Mucosa of gallbladder (tissue), 1 donor: ENCODE data around the gene UBAP2L. TPM values are rescaled to one million over a fixed set of nuclear protein-coding genes. Genes with fewer than 3 reads are reported as not detected.
A peak's percentile ranks its signal among the peaks of the same experiment; 100 is the strongest.
"Not testable (repeated sequence)": the region's sequence is repeated elsewhere in the genome, so short reads cannot be mapped to it uniquely, and the experiment has no call there.

Source experiments
- DNase-seq: peaks from one replicate; pipeline ENCODE4 v3.0.0-alpha.2; 2020; ENCODE audit warnings: low spot score
- total RNA-seq: library from RNA; stranded (reverse); gene quantifications from one replicate; pipeline ENCODE4 v1.2.1, GENCODE V29; 2021
- donor health status: DM: no; HTN: no; CAD: no.

The UBAP2L gene
- total RNA-seq, 1 donor from 2014 or later = 118 TPM

DNA sequence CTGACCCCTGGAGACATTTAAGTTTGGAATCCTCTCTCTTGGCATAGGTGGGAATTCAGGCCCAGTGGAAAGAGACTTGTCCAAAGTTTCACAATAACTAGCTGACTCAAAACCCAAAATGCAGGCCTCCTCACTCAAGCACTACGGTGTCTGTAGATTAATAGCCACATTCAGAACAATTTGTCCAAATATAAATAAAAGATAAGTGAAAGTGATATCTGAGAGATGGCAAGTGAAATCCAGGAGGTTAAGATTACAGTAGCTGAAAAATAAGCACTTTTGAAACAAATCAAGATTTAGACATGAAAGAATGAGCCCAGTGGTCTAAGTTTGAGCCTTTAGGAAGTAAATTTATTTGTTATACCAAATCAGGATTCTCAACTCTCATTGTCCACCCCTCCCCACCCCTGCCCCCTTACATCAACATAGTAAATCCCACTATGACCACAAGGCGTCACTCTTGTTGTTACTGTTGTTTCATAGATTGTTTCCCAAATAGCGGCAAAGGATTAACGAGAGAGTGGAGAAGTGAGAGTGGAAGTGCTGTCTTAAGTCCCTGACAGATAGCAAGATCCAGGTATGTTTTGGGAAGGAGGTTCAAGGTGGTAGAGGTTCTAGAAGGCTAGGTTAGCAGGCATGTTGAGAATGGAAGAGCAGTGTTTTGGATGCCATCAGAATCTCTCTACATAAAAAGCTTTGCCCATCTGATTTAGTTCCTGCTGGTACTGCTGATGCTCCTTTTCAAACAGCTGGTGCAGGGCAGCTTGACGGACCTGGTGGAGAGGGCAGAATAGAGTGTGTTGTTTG lies 21.8 kb upstream of the UBAP2L start:
- DNase-seq = peak; percentile 41

DNA sequence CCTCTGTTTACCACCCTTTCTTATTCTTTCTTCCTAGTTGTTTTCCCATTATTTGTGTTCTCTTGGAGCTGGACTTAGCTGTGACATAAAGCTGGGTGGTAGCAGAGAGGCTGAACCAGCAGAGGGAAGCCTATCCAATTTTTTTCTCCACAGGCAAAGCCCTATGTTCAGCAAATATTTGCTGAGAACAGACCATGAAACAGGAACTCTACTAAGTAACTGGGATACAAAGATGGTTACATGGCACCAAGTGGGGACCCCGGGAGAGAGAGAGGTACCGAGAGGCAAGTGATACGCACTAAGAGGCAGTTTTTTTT lies 21.2 kb upstream of the UBAP2L start:
- no peak for DNase-seq

DNA sequence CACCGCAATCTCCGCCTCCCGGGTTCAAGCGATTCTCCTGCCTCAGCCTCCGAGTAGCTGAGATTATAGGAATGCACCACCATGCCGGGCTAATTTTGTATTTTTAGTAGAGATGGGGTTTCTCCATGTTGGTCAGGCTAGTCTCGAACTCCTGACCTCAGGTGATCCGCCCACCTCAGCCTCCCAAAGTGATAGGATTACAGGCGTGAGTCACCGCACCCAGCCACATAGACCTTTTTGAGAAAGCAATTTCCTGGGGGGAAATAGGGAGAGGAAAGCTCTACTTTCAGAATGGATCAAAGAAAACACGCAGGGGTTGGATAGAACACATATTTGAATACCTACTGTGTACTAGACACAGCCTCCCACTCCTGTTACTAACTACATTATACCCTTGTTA lies 15.0 kb upstream of the UBAP2L start:
- DNase-seq = not testable (repeated sequence)

DNA sequence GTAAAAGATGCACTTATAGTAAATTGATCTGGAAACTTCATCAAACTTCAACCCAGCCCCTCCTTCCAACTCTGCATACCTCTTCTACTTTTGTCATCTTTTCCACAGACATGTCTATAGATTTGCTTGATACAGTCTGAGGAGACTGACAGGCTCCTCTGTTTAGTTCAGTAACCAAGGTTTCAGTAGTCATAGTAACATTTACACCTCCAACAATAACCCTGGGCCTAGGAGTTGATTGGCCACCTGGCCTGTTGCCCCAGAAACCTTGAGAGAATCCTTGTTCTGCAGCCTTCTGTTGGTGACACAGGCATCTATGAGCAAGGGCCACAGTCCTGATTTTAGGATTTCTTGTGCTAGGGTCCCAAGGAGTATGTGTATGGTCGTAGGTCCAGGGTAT lies 14.6 kb upstream of the UBAP2L start, which contains the start of gene CFAP141:
CFAP141 (minus strand) TSS at position 138 of the 400 bp plus-strand sequence; CDS start at position 112, 26 bp downstream.
- no peak for DNase-seq

DNA sequence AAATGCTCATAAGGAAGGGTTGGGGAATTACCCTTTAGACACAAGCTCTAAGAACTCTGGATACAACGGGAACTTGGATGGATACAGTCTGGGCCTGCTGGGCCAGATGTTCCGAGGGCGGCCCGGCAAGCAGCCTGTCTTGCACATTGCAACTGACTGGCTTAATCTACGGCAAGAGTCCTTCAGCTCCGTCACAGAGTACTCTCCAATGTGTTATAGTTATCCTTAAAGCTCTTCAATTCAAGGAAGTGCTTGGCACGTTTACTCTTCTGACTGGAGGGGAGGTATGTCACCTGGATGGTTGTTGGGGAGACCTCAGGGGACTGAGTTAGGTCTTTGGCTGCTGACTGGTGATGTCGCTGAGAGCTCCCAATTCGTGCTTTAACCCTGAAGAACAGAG lies 13.5 kb upstream of the UBAP2L start:
- DNase-seq = no peak

DNA sequence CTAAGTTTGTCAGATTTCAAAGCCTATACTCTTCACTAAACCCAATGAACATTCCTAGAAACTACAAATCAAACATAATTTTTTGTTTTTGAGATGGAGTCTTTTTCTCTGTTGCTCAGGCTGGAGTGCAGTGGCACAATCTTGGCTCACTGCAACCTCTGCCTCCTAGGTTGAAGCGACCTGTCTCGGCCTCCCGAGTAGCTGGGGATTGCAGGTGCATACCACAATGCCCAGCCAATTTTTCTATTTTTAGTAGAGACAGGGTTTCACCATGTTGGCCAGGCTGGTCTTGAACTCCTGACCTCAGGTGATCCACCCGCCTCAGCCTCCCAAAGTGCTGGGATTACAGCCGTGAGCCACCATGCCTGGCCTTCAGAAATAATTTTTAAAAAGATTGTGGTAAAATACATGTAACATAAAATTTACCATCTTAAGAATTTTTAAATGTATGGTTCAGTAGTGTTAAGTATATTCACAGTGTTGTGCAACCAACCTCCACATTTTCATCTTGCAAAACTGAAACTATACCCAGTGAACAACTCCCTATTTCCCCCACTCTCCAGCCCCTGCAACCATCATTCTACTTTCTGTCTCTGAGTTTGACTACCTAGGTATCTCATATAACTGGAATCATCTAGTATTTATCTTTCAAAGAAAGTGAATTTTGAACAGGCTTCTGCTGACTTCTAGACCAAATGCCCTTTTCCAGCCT lies 11.9 kb upstream of the UBAP2L start:
- DNase-seq = no peak

DNA sequence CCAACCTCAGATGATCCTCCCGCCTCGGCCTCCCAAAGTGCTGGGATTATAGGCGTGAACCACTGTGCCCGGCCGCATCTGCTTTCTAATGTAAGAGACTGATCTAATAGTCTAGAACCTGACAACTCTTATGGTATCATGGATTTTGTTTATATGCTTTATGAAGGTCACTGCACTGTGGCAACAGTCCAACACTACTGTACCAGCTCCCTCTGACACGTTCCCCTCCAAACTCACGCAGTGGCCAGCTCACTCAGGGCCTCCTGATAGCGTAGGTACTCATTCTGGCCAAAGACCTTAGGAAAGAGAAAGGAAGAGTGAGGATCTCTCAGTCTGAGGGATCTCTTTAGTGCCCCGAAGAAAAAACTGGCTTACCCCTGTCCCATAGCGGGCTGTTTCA lies 8.7 kb upstream of the UBAP2L start:
- DNase-seq = no peak

DNA sequence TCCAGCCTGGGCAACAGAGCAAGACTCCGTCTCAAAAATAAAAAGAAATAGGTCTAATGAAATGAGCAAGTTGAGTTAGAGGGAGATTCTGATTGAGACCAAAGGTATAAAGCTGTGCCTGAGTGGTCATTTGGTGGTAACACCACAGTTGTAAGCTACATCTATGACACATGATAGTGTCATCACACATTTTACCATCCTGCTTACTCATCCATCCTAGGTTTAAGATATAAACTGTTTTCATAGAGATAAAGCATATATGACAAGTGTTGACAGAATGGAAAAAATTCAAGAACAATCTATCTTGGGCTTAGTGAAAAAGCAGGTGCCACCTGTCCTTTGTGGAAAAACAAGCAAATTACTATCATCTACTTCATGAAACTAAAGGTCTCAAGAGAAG lies 7.5 kb upstream of the UBAP2L start:
- no peak for DNase-seq

DNA sequence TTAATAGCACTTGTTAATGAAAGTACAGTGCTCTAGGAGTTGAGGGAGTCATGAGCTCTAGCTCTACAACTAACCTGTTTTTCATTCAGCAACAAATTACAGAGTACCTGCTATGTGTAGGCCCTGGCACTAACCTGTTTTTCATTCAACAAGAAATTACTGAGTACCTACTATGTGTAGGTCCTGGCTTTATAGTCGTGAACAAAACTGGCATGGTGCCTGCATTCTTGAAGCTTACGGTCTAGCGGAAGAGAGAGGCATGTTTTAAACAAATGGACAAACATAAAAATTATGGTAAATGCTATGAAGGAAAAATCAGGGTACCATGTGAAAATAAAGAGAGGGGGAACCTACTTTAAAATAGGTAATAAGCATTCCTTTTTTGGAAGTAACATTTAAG lies 2.2 kb upstream of the UBAP2L start:
- DNase-seq = no peak

DNA sequence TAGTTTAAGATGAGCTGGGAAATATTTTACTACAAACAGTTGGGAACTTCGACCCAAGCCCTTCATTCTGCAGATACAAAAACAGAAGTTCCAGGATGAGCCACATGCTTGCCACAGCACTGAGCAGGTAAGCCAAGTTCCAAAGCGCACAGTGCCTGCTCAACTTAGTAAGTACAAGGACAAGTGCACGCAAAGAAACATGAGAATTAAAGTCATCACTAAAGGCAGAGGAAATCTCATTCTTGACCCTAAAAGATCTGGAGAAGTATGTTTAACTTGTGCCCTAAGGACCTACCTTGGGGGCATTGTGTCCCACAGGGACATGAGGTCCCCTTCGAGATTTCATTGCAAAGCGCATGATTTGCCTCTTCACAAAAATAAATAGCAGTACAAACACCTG lies 1.2 kb upstream of the UBAP2L start:
- no peak for DNase-seq

DNA sequence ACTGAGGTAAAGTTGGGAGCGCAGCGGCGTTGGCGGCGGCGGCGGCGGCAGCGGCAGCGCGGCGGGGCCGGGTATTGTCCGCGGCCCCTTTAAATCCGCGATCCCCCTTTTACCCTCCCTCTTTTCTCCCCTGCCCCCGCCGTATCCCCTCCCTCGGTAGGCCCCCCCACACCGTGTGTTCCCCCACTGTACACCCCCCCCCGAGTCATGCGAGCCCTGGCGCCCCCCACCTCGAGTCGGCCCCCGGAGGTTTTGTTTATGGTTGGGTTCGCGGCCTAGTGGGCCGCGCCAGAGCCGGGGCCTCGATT lies 169 bp downstream of the UBAP2L start:
- no peak for DNase-seq

DNA sequence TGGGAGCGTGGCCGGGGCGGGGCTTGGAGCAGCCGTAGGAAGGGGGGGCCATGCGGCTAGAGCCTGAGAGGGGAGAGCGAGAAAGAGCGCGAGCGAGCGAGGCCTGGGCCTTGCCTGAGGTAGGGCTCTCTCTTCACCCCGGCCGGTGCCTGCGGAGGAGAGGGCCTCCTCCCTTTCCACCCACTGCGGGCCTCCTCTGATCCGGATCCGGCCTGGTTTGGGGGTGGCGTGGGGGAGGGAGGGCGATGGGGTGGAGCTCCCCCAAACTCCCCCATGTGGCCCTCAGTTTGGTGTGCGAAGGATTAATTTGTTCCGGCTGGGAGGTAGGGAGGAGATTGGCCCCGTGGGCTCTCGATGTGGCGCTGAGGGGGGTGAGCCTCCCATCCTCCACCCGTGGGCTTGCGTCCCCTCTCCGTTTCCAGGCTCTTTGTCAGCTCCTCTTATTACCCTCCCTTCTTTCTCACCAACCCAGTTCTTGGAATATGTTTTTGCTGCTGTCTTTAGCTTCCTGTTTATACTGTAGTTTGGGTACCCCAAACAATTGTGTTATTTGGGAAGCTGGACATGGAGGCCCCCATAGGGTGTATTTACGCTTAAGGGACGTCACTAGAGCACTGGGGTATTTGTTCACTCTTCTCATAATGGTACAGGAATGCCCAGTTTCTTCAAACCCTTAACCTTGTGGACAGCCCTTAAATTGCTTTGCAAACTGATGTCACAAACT lies 685 bp downstream of the UBAP2L start:
- peak; percentile 46 for DNase-seq

DNA sequence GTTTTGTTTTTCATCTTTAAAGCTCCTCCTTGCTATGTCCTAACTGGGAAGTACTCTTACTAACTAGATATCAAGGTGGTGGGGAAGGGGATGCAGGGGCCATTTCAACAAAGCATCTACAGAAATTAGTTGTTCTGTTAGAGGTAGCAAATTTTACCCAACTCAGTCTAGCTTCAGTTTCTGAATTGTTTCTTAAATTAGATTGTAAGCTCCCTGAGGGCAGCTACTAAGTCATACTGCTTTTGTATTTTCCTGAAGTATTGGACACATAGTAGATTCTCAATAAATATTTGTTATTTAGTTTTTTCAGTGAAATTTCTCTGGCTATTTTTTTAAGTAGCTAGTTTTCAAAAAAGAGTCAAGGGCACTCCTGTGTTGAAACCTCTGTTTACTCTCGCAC lies 1.8 kb downstream of the UBAP2L start:
- no peak for DNase-seq

DNA sequence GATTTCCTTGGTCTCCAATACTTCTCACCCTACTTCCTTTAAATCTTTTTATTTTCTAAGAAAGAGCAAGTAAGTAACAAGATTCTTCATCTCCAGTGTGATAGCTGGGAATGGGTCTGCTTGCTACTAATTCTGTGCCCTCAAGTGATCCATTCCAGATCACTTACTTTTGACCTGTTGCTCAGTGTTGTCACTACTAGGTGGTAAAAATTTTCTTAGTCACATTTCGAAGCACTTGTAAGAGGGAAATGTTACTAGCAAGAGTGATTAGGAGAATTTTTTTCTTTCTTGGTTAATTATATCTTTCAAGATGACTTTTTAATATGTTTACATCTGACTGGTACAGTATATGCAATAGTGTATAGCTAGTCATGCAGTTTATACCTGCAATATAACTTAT lies 2.2 kb downstream of the UBAP2L start:
- no peak for DNase-seq

DNA sequence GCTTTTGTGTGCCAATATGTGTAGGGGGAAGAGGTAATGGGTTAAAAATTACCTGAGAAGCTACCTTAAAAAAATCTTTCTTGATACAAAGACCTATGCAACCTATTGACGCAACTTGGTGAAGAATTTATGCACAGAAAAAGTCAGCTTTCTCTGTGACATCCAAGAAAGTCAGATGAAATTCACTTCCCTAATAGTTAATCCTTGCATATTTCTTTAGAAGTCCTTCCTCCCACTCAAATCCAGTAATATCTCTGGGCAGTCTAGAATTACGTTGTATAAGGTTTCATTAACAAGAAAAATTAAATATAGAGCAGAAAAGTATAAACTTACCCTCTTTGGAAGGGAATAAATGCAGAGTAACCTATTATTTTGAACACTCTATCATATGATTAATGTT lies 2.9 kb downstream of the UBAP2L start:
- DNase-seq = no peak

DNA sequence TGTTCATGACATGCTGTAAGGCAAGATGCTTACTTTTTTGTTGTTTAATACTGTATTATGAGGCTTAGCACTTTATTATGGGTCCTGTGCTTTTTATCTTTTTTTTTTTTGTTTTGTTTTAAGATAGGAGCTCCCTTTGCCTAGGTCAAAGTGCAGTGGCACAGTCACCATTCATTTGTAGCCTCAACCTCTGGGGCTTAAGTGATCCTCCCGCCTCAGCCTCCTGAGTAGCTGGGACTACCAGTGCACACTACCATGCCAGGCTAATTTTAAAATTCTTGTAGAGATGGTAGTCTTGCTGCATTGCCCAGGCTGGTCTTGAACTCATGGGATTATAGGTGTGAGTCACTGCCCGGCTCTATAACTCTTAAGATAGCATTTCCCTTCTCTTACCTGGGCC lies 4.6 kb downstream of the UBAP2L start:
- DNase-seq = no peak

DNA sequence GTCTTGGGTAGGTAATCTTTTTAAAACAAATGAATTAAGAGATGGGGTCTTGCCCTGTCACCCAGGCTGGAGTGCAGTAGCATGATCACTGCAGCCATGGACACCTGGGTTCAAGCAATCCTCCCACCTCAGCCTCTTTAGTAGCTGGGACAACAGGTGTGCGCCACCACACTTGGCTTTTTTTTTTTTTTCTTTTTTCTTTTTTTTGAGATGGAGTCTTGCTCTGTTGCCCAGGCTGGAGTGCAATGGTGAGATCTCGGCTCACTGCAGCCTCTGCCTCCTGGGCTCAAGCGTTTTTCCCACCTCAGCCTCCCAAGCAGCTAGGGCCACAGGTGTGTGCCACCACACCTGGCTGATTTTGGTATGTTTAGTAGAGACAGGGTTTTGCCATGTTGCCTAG lies 10.4 kb downstream of the UBAP2L start:
- not testable (repeated sequence) for DNase-seq

DNA sequence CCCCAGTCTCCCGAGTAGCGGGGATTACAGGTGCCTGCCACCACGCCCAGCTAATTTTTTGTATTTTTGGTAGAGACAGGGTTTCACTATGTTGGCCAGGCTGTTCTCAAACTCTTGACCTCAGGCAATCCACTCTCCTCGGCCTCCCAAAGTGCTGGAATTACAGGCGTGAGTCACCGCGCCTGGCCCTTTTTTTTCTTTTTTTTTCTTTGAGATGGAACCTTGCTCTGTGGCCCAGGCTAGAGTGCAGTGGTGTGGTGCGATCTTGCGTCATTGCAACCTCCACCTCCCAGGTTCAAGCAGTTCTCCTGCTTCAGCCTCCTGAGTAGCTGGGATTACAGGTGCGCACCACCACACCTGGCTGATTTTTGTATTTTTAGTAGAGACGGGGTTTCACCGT lies 12.4 kb downstream of the UBAP2L start:
- not testable (repeated sequence) for DNase-seq

DNA sequence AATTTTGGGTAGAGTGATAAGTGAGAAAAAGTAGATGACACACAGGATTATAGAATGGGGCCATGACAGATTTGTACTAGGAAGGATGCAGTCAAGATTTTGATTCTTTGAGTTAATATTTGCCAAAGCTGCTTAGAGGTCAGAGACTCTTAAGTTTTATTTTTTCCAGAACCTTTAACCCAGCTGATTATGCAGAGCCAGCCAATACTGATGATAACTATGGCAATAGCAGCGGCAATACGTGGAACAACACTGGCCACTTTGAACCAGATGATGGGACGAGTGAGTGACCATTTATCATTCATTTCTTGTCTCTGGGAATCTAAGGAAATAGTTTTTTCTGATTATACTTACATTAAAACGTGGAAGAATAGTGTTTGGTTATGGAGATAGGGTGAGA lies 16.1 kb downstream of the UBAP2L start:
- no peak for DNase-seq

DNA sequence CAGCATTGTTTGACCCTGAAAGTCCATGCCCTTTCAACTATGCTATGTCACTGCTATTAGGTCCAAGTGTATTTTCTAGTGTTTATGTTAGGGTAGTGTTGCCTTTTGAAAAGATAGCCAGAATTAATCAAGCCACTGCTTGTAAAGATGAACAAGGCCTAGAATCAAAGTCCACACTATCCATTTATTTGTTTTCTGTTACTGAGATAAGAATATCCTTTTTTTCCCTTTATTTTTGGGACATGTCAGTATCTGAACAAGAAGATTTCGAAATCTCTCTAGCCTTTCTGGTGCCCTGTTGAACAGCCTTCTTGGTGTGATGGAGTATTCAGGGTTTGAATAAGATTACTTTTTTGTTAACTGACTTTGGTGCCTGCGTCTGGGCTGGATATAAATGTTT lies 16.7 kb downstream of the UBAP2L start:
- no peak for DNase-seq

DNA sequence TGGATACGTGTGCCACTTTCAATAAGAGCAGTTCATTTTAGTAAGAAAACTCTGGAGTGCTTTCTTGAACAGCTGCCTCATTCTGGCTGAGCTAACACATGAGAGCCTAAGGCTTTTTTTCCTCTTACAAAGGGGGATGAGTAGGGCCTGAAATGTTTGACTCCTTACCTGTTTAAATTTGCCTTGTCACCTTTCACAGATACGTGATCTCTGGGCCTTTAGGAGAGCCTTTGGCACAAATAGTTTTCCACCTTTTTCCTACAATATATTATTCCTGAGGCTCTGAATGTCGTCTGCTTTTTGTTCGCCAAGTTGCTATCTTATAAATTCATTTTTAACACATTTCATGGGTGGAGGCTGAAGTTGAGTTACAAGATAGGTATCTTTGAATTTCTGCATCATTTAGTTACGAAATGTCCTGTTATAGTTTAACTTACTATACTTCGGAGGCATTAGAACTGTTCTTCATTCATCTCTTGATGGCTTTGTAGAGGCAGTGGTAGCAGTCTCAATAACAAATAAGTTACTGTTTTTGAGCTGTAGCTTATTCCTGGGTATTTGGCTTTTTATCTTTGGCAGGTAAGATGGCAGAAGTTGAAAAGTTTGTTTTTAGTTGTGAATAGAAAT lies 17.2 kb downstream of the UBAP2L start:
- DNase-seq = no peak

DNA sequence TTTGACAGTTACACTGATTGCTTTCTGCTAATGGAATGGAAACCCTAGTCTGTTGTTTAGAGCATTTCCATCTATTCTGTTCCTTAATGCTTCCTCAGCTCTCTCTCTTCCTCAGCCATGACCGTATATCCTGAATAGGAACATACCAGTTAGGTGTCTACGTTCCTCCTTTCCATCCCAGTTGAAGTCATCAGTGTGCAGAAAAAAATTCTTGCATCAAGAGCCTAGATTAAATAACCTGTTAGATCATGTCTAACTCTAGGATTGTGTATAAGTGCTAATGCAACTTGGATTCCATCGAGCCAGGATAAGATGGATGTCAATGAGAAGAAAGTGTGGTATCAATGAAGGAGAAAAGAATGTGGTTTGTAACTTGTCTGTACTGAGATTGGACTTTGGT lies 18.7 kb downstream of the UBAP2L start:
- no peak for DNase-seq
